Astrocyte of the spinal cord (primary cell): ENCODE measurements around the gene TMEM132D.

Source experiments
- DNase-seq: peaks from one replicate; pipeline ENCODE4 v3.0.0; 2011; ENCODE audit warnings: low read depth, low spot score
- H3K4me3 ChIP-seq: 2 replicates; pipeline ENCODE4 v1.5.1; 2011; ENCODE audit warnings: low read depth, mild to moderate bottlenecking, low read length, moderate library complexity
- CTCF ChIP-seq: IDR thresholded peaks from 2 replicates; pipeline ENCODE4 v1.5.1; 2012; ENCODE audit warnings: low read depth, mild to moderate bottlenecking, low read length, inconsistent platforms
- in situ Hi-C: cut with HindIII; loops from 2 replicates; pipeline ENCODE4 v1.10.0; 2017; ENCODE audit warnings: low sequenced_read_pairs

Gene TMEM132D

GRCh38 chr12:129559776-129560175, 344.0 kb downstream of the TMEM132D start:
- in situ Hi-C loops = no loop called here
- TF ChIP-seq CTCF = no peak
- H3K4me3 ChIP-seq = no peak overlapping the region
- no peak for DNase-seq

- peak; percentile 29 for DNase-seq
- in situ Hi-C loops = no loop called here
- no peak overlapping the region for H3K4me3 ChIP-seq
- TF ChIP-seq CTCF = no peak
These were observed 345.8 kb downstream of the TMEM132D start for GRCh38 chr12:129558036-129558435.

- in situ Hi-C loops = no loop called here
- no peak for TF ChIP-seq CTCF
- DNase-seq = no peak
- H3K4me3 ChIP-seq = no peak overlapping the region
These were observed 347.7 kb downstream of the TMEM132D start for GRCh38 chr12:129556082-129556481.

GRCh38 chr12:129552996-129553750, 350.7 kb downstream of the TMEM132D start:
- peak; percentile 65 for DNase-seq
- in situ Hi-C loops = no loop called here
- no peak for TF ChIP-seq CTCF
- no peak overlapping the region for H3K4me3 ChIP-seq

DNA sequence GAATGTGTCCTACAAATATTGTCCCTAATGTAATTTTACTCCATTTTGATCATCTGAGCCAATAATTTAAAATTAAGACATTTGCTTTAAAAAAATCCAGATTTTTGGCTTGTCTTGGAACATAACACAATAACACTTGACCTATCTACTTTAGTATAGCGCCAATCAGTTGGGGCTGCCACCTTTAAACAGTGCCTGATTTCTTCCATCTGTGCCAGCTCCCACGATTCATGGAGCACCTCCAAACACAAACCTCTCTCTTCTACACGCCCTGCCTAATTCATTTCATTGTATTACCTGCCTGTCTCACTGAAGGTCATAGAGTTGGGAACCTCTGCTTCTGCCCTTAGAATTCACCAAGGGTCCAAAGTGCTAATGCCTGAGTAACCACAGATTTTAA, 352.4 kb downstream of the TMEM132D start:
- no peak for TF ChIP-seq CTCF
- no peak for DNase-seq
- H3K4me3 ChIP-seq = no peak overlapping the region
- in situ Hi-C loops = no loop called here

DNA sequence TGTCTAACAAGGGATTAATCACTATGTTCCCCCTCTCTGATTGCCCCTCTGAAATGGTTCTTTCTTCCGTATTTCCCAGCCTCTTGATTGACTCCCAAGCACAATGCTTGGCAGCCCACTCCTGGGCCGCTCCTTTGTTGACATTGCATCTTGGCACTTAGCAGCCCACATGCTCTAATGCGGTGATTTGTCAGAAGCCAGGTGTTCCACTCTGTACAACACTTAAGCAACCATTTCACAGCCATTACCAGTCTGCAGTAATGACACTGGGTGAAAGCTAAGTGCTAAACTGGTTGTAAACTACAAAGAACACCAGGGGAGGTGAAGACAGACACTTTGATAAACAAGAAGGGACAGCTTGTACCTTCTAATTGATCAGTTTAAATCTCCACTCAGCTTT, 353.5 kb downstream of the TMEM132D start:
- no peak for DNase-seq
- no peak for TF ChIP-seq CTCF
- H3K4me3 ChIP-seq = no peak overlapping the region
- in situ Hi-C loops = no loop called here
